ENCODE results near the gene WASF3.

Gene WASF3

DNA sequence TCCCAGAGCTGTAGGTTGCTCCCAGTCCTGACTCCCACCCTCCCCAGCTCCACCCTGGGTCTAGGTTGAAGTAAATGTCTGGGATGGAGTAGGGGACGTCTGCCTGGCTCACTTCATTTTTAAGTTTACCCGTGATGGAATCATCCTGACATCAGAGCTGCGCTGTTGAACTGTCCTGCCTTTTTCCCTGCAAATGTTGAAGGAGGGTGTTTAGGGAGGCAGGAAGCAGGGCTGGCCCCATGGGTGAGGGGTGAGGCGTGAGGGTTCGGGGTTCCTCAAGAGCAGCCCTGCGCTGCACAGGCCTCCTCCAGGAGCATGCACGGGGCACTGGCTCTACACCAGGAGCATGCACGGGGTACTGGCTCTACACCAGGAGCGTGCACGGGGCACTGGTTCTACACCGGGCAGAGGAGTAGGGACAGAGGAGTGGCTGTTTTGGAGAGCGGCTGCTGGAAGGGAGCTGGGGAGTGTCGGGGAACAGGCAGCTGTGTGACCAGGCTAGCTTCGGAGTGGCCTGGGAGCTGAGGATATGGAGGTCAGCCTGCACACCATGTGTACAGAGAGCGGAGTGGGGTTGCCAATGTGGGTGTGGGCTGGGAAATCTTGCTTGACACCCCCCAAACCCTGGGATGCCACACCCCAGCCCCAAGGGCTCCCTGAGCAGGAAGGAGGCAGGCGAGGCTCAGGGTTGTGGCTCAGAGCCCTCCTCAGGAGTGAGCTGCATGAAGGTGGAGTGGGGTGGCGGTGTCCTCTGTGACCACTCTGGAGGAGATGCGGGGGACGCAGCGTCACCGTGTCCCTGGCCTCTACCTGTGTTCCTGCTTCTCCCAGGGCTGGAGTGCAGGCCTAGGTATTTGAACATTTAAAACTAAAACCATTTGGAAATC lies 139.8 kb downstream of the WASF3 start:
- Histone ChIP-seq H3K27ac (ENCODE audit: low read depth, low read length) (no peak overlapping the region), H3K36me3 (ENCODE audit: control insufficient read depth, insufficient read depth, low read length) (no peaks in the 10 kb centered on the region), H3K4me1 (ENCODE audit: control insufficient read depth, insufficient read depth, low read length) (no peaks in the 10 kb centered on the region), H3K27me3 (ENCODE audit: control insufficient read depth, insufficient read depth, low read length) (no peaks in the 10 kb centered on the region), H3K4me3 (ENCODE audit: low read length) (no peak overlapping the region), H3K9ac (ENCODE audit: low read length) (no peak overlapping the region)

DNA sequence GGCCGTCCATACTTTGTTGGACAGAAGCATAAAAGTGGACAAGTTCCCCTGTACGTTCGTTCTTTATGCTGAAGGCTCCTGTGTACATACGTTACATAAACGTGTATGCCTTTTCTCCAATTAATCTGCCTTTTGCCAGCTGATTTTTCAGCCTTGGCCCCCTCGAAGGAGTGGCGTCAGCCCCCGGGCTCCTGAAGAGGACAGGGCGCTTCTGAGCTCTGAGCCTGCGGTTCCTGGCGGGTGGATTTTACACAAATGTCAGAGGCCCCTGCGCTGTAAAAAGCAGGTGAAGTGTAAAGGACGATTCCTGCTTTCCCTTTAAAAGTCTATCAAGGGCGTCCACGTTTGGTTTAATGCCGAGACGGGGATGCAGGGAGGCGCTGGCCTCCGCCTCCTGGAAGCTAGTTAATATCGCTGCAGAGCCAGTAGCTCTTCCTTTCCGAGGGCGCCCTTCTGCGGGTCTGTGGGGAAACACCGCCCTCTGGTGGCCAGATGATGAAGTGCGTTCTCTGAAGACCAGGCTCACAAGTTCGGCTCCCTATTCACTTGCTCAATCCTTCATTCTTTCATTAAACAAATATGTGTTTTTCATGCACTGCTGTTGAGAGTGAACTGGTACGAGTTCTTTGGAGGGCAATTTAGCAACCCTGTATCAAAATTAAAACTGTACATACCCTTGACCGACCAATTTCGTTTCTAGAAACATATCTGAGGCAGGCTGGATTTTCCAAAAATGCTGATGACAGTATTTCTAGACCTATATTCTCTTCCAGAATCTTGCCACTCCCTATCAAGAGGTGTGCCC lies 141.1 kb downstream of the WASF3 start:
- Histone ChIP-seq H3K4me3 (ENCODE audit: low read length) (no peak overlapping the region), H3K36me3 (ENCODE audit: control insufficient read depth, insufficient read depth, low read length) (no peaks in the 10 kb centered on the region), H3K9ac (ENCODE audit: low read length) (no peak overlapping the region), H3K4me1 (ENCODE audit: control insufficient read depth, insufficient read depth, low read length) (no peaks in the 10 kb centered on the region), H3K27ac (ENCODE audit: low read depth, low read length) (no peak overlapping the region), H3K27me3 (ENCODE audit: control insufficient read depth, insufficient read depth, low read length) (no peaks in the 10 kb centered on the region)

DNA sequence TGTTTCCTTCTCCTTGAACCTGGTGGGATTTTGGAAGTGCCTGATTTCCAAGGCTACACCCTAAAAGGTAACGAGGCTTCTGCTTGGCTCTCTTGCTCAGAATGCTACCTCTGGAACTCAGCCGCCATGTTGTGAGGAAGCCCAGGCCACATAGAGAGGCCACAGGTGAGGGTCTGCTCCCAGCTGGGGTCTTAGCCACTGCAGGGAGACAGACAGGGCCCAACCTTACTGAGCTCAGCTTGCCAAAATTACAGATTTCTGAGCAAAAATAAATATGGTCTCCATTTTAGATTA lies 141.7 kb downstream of the WASF3 start:
- Histone ChIP-seq H3K27ac (ENCODE audit: low read depth, low read length) (no peak overlapping the region), H3K36me3 (ENCODE audit: control insufficient read depth, insufficient read depth, low read length) (no peaks in the 10 kb centered on the region), H3K27me3 (ENCODE audit: control insufficient read depth, insufficient read depth, low read length) (no peaks in the 10 kb centered on the region), H3K4me3 (ENCODE audit: low read length) (no peak overlapping the region), H3K9ac (ENCODE audit: low read length) (no peak overlapping the region), H3K4me1 (ENCODE audit: control insufficient read depth, insufficient read depth, low read length) (no peaks in the 10 kb centered on the region)

DNA sequence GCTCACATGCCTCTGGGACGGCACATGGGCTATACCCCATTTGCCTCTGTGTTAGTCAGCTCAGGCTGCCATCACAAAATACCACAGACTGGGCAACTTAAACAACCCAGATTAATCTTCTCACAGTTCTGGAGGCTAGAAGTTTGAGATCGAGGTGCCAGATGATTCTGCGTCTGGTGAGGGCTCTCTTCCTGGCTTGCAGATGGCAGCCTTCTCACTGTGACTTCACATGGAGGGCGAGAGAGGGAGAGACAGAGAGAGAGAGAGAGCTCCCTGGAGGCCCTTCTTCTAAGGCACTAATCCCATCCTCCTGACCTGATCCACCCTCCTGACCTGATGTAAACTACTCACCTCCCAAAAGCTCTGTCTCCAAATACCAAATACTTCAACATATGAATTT lies 148.1 kb downstream of the WASF3 start:
- Histone ChIP-seq H3K4me1 (ENCODE audit: control insufficient read depth, insufficient read depth, low read length) (no peaks in the 10 kb centered on the region), H3K4me3 (ENCODE audit: low read length) (no peak overlapping the region), H3K27me3 (ENCODE audit: control insufficient read depth, insufficient read depth, low read length) (no peaks in the 10 kb centered on the region), H3K27ac (ENCODE audit: low read depth, low read length) (no peak overlapping the region), H3K36me3 (ENCODE audit: control insufficient read depth, insufficient read depth, low read length) (no peaks in the 10 kb centered on the region), H3K9ac (ENCODE audit: low read length) (no peak overlapping the region)

DNA sequence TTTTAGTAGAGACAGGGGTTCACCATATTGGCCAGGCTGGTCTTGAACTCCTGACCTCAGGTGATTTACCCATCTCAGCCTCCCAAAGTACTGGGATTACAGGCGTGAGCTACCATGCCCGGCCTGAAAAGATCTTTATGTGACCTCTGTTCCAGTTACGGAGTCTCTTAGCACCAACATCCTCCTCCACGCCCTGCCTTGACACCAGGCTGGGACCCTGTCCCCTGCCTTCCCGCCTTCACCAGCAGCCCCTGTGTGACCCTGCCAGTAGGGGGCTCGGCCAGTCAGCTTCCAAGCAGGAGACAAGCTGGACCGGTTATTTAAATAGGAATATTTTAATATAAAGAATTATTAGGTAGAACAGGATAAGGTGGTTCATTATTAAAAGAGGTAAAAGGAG lies 148.9 kb downstream of the WASF3 start:
- Histone ChIP-seq H3K4me1 (ENCODE audit: control insufficient read depth, insufficient read depth, low read length) (no peaks in the 10 kb centered on the region), H3K27me3 (ENCODE audit: control insufficient read depth, insufficient read depth, low read length) (no peaks in the 10 kb centered on the region), H3K9ac (ENCODE audit: low read length) (no peak overlapping the region), H3K27ac (ENCODE audit: low read depth, low read length) (no peak overlapping the region), H3K4me3 (ENCODE audit: low read length) (no peak overlapping the region), H3K36me3 (ENCODE audit: control insufficient read depth, insufficient read depth, low read length) (no peaks in the 10 kb centered on the region)

DNA sequence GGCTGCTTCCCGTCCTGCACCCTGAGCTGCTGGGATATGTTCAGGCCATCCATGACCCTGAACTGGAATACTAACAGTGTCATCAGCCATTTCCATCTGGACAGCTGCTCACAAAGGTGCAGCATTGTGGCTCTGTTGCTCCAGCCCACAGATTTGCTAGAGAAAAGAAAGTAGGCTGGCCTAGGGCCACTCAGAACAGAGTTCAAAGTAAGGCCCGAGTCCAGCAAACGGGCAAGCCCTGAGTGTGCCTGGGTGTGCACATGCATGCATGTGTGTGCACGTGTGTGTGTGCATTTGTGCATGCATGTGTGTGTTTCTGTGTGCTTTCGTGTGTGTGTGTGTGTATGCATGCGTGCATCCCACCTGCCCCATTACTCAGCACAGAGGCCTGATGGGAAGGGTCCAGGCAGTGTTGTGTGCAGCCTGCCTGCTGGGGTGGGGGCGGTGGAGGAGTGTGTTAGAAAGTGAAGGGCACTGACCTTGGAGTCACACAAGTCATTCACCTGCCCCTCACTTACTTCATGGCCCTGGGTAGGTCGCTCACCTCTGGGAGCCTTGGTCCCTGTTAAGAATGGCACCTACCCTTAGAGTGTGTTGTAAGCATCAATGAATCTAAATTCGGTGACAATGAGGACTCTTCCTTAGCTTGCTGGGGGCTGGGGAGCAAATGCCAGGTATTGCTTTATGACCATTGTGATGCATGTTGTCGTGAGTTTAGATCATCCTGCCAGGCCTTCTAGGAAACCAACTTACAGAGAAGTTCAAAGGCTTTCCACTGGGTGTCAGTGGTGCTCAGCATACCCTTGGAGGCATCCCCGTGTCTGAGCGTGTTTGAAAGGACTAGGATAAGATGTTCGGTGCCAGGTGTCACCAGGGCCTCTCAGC lies 149.9 kb downstream of the WASF3 start:
- no peak overlapping the region for H3K27ac ChIP-seq (ENCODE audit: low read depth, low read length)
- H3K36me3 ChIP-seq (ENCODE audit: control insufficient read depth, insufficient read depth, low read length) = no peaks in the 10 kb centered on the region
- H3K27me3 ChIP-seq (ENCODE audit: control insufficient read depth, insufficient read depth, low read length) = no peaks in the 10 kb centered on the region
- H3K9ac ChIP-seq (ENCODE audit: low read length) = no peak overlapping the region
- no peaks in the 10 kb centered on the region for H3K4me1 ChIP-seq (ENCODE audit: control insufficient read depth, insufficient read depth, low read length)
- no peak overlapping the region for H3K4me3 ChIP-seq (ENCODE audit: low read length)

DNA sequence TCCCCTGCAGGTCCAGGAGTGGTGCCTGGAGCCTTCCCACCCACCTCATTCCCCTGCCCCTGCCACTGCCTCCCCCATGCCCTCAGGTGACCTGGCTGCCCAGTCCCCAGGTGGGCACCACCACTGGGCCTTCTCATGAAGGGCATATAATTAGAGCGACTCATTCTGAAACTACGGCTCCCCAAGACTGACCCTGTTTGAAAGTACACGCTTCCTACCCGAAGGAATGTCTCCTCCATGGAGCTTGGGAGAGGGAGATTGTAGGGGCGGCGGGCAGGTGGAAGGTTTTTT lies 150.5 kb downstream of the WASF3 start:
- H3K27ac ChIP-seq (ENCODE audit: low read depth, low read length) = no peak overlapping the region
- no peak overlapping the region for H3K4me3 ChIP-seq (ENCODE audit: low read length)
- no peaks in the 10 kb centered on the region for H3K27me3 ChIP-seq (ENCODE audit: control insufficient read depth, insufficient read depth, low read length)

DNA sequence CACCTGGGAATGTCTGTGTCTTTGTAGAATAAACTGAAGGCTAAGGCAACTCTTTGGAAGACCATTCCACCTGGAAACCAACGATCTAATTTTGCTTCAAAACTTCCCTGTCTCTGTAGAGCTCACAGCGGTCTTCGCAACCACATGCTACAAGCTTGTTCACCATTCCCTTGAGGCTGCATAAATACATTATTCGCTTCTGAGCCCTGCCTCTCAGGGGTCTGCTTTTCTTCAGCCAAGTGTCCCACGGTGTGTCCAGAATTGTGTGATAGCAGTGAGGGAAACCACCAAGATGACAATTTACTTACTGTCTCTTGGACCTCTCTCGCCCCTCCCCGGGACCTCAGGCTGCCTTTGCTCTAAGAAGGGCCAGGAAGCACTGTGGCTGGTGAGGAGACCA lies 152.0 kb downstream of the WASF3 start:
- H3K4me3 ChIP-seq (ENCODE audit: low read length) = no peak overlapping the region
- no peak overlapping the region for H3K27ac ChIP-seq (ENCODE audit: low read depth, low read length)
- H3K4me1 ChIP-seq (ENCODE audit: control insufficient read depth, insufficient read depth, low read length) = no peaks in the 10 kb centered on the region
- H3K27me3 ChIP-seq (ENCODE audit: control insufficient read depth, insufficient read depth, low read length) = no peaks in the 10 kb centered on the region
- H3K9ac ChIP-seq (ENCODE audit: low read length) = no peak overlapping the region
- no peaks in the 10 kb centered on the region for H3K36me3 ChIP-seq (ENCODE audit: control insufficient read depth, insufficient read depth, low read length)

More for the DNA sequence above, 150.5 kb downstream of the WASF3 start:
- Histone ChIP-seq H3K9ac (ENCODE audit: low read length) (no peak overlapping the region), H3K4me1 (ENCODE audit: control insufficient read depth, insufficient read depth, low read length) (no peaks in the 10 kb centered on the region), H3K36me3 (ENCODE audit: control insufficient read depth, insufficient read depth, low read length) (no peaks in the 10 kb centered on the region)

DNA sequence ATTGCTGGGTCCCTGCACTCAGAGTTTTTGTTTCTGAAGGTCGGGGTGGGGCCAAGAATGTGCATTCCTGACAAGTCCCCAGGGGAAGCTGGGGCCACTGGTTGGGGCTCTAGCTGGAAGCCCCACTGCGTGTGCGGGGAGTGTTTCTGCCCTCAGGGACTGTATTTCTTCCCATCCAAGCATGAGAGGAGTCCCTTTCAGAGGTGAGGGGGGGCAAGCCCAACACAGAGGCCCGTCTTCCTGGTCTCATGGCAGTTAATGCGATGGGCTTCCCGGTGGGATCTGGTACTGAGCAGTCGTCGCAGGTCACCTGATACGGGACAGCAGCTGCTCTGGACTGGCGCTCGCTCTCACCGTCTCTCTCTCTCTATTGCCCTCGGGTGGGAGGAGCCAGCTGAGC lies 152.7 kb downstream of the WASF3 start:
- no peaks in the 10 kb centered on the region for H3K27me3 ChIP-seq (ENCODE audit: control insufficient read depth, insufficient read depth, low read length)
- no peaks in the 10 kb centered on the region for H3K36me3 ChIP-seq (ENCODE audit: control insufficient read depth, insufficient read depth, low read length)
- no peak overlapping the region for H3K9ac ChIP-seq (ENCODE audit: low read length)
- no peaks in the 10 kb centered on the region for H3K4me1 ChIP-seq (ENCODE audit: control insufficient read depth, insufficient read depth, low read length)
- H3K27ac ChIP-seq (ENCODE audit: low read depth, low read length) = no peak overlapping the region
- no peak overlapping the region for H3K4me3 ChIP-seq (ENCODE audit: low read length)

DNA sequence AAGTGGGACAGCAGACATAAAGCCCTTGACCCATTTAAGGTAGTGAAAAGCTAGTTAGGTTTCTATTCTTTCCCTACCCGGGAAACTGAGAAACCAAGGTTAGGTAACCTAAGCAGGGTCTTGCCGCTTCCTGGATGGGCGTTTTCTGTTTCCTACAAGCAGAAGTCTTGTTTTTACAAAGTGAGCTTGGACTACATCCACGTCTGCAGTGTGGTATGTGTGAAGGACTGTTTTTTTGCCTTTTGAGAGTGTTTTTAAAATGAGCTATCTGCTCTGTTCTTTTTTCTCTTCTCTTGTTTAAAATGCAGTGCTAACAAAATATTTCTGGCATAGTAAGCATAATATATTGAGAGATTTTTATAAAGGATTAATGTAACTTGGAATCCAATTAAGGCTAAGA lies 153.7 kb downstream of the WASF3 start:
- H3K36me3 ChIP-seq (ENCODE audit: control insufficient read depth, insufficient read depth, low read length) = no peaks in the 10 kb centered on the region
- H3K27ac ChIP-seq (ENCODE audit: low read depth, low read length) = no peak overlapping the region
- H3K9ac ChIP-seq (ENCODE audit: low read length) = no peak overlapping the region

DNA sequence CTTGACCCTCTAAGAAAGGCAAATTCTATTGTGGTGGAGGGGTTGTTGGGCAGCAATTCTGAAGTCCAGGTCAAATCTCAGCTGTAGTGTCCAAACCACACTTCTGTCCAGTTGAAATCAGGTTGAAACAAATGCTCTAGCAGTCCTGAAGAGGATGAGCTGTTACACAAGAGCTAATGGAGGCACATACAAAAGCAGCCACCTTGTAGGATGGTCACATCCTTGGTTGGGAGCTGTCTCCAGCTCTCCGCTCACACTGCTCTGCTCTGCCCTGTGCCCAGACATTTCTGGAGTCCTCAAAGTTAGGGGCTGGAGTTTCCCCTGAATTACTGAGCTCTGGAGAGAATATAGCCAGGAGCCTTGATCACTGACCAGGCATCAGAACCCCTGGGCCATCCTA lies 155.9 kb downstream of the WASF3 start:
- no peak overlapping the region for H3K9ac ChIP-seq (ENCODE audit: low read length)
- no peaks in the 10 kb centered on the region for H3K4me1 ChIP-seq (ENCODE audit: control insufficient read depth, insufficient read depth, low read length)
- H3K4me3 ChIP-seq (ENCODE audit: low read length) = no peak overlapping the region
- no peak overlapping the region for H3K27ac ChIP-seq (ENCODE audit: low read depth, low read length)
- no peaks in the 10 kb centered on the region for H3K36me3 ChIP-seq (ENCODE audit: control insufficient read depth, insufficient read depth, low read length)
- no peaks in the 10 kb centered on the region for H3K27me3 ChIP-seq (ENCODE audit: control insufficient read depth, insufficient read depth, low read length)

More for the DNA sequence above, 153.7 kb downstream of the WASF3 start:
- Histone ChIP-seq H3K4me3 (ENCODE audit: low read length) (no peak overlapping the region), H3K27me3 (ENCODE audit: control insufficient read depth, insufficient read depth, low read length) (no peaks in the 10 kb centered on the region), H3K4me1 (ENCODE audit: control insufficient read depth, insufficient read depth, low read length) (no peaks in the 10 kb centered on the region)

DNA sequence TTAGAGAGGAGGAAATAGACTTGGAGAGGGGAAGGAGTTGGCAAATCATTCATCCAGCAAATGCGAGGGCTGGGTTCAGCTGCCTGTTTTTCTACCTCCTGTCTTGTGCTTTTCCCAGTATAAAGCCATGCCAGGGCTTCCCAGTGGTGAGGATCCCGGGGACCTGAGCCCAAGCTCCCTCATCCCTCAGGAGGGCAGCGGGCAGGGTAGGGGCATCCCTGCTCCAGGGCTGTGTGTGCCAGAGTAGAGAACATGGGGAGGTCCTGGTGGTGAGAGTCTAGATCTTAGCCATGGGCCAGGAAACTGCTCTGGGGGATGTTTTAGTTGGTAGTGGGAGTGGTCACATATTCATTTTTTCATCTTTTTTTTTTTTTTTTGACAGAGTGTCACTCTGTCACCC lies 159.5 kb downstream of the WASF3 start:
- Histone ChIP-seq H3K27me3 (ENCODE audit: control insufficient read depth, insufficient read depth, low read length) (no peaks in the 10 kb centered on the region), H3K9ac (ENCODE audit: low read length) (no peak overlapping the region), H3K4me3 (ENCODE audit: low read length) (no peak overlapping the region), H3K4me1 (ENCODE audit: control insufficient read depth, insufficient read depth, low read length) (no peaks in the 10 kb centered on the region), H3K36me3 (ENCODE audit: control insufficient read depth, insufficient read depth, low read length) (no peaks in the 10 kb centered on the region), H3K27ac (ENCODE audit: low read depth, low read length) (no peak overlapping the region)

Measured in rectal smooth muscle tissue (tissue), 1 donor.